Upper lobe of left lung (tissue), 4 donors: ENCODE results near the gene GALNT2.

ENCODE experiments used
- EP300 ChIP-seq, 4 donors: sonication (generic); formaldehyde crosslinking; IDR thresholded peaks; one replicate each; pipeline ENCODE4 v1.5.1; 2017; ENCODE audit warnings: antibody characterized with exemption in 4 of 4, control low read depth in 2 of 4
- POLR2A ChIP-seq, 4 donors: fragments of 450-650 bp; IDR thresholded peaks; one replicate each; pipeline ENCODE4 v1.5.1; 2016 to 2017; ENCODE audit warnings: antibody characterized with exemption in 4 of 4, mild to moderate bottlenecking in 2 of 4
- TF ChIP-seq, protein P1 (sequence below), 6 experiments: fragments of 450-650 bp in 4 of 6; fragments of 200-600 bp in 2 of 6; sonication (generic) in 2 of 6; IDR thresholded peaks; one replicate each; pipeline ENCODE4 v1.5.1; 2016 to 2019; ENCODE audit warnings: antibody characterized with exemption in 6 of 6

DNA sequence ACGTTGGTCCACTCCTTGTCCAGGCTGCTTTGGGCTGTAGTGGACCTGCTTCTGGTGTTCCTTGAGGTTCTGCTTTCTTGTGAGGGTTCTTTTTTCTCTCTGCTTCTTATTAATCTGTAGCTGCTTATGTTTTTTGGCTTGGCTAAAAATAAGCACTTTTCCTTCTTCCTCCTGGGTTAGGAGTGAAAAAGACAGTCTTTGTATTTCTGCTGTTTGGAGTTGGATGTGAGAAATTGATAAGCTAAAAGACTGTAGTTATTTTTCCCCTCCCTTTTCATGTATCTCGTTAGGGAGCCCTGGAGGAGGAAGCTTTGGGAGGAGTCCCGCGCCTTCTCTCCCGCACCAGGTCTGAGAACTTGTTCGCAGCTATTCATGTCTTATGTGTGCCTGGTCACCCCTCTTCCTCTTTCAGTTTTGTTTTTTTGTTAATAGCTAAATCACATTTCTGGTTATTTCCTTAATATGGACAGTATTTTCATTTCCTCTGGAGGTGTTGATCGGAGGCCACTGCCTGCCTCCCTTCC is 79.0 kb downstream of the GALNT2 start:
- TF ChIP-seq, protein P1, sequence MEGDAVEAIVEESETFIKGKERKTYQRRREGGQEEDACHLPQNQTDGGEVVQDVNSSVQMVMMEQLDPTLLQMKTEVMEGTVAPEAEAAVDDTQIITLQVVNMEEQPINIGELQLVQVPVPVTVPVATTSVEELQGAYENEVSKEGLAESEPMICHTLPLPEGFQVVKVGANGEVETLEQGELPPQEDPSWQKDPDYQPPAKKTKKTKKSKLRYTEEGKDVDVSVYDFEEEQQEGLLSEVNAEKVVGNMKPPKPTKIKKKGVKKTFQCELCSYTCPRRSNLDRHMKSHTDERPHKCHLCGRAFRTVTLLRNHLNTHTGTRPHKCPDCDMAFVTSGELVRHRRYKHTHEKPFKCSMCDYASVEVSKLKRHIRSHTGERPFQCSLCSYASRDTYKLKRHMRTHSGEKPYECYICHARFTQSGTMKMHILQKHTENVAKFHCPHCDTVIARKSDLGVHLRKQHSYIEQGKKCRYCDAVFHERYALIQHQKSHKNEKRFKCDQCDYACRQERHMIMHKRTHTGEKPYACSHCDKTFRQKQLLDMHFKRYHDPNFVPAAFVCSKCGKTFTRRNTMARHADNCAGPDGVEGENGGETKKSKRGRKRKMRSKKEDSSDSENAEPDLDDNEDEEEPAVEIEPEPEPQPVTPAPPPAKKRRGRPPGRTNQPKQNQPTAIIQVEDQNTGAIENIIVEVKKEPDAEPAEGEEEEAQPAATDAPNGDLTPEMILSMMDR (IDR thresholded peaks at IDR 0.05): no peak
- TF ChIP-seq POLR2A (IDR thresholded peaks at IDR 0.05) (peak in 1 of 4 donors; percentile 34), EP300 (IDR thresholded peaks at IDR 0.05) (no peak)
